Measurements from ENCODE around the gene DDX41.

DNA sequence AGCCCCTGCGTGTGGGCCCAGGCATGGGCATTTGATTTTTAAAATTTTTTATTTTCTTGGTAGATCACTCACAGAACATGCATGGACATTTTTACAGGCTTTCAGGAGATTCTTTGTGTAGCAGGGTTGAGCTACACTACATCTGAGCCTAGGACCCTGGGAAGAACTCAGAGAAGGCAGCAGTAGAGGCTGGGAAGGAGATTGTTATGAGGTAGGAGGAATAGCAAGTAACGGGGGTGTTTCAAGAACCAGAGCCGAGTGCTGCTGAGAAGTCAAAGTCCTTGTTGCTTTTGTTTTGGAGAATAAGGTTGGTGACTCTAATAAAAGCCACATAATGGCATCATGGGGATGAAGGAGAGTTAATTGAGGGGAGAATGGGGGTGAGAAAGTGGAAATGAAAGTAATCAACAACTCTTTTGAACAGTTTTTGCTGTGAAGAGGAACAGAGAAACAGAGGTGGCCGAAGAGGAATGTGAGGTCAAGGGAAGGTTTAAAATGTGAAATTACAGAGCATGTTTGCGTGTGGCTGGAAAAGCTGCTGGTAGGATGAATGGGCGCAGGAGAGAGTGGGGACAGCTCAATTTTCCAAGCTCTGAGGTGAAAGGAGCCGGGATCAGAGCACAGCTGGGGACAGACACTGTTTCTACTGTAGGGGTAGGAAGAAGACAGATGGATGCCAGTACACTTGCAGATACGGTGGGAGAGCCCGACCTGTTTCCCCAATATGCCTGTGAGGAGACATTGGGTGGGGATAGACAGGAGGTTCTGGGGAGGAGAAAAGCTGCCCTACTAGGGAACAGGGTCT is 14.7 kb downstream of the DDX41 start:
- no peak for TF ChIP-seq EZH2 (IDR thresholded peaks at IDR 0.05; ENCODE audit: insufficient read depth, poor library complexity, severe bottlenecking)
- no peak for TF ChIP-seq EZH2phosphoT487 (IDR thresholded peaks at IDR 0.05; ENCODE audit: insufficient read depth, low read depth)

Measured in GM23248 (cell line).